AG04450 (cell line): ENCODE measurements around the gene LRWD1. TPM values are rescaled to one million over a fixed set of nuclear protein-coding genes. Genes with fewer than 3 reads are reported as not detected.
"Not testable (repeated sequence)": the region's sequence is repeated elsewhere in the genome, so short reads cannot be mapped to it uniquely, and the experiment has no call there.

Experiments used
- CTCF ChIA-PET: fragments of 300-600, 350-600 bp; formaldehyde crosslinking; extraction: SDS; loops from one replicate; lab custom pipeline; 2022; ENCODE audit warnings: antibody characterized with exemption, inconsistent platforms; lab: Charles Lee
- POLR2A ChIA-PET: fragments of 350-600 bp; formaldehyde crosslinking; extraction: SDS; loops from one replicate; lab custom pipeline; 2021; ENCODE audit warnings: antibody characterized with exemption, inconsistent platforms; lab: Yijun Ruan, JAX
- DNase-seq: peaks from one replicate; pipeline ENCODE4 v3.0.0-alpha.2; 2011; ENCODE audit warnings: low read depth, low spot score
- H3K27ac ChIP-seq: one replicate; pipeline ENCODE4 v1.5.1; 2012; ENCODE audit warnings: low read depth, low read length, control low read depth
- H3K27me3 ChIP-seq: one replicate; pipeline ENCODE4 v1.6.0; 2012; ENCODE audit warnings: low read length; ENCODE audit not compliant: control insufficient read depth, insufficient read depth
- H3K4me3 ChIP-seq: 2 replicates; pipeline ENCODE4 v1.5.1; 2011; ENCODE audit warnings: mild to moderate bottlenecking, low read depth, low read length, control low read depth
- H3K9me3 ChIP-seq: 2 replicates; pipeline ENCODE4 v1.5.1; 2012; ENCODE audit warnings: low read length; ENCODE audit not compliant: control insufficient read depth, insufficient read depth
- CTCF ChIP-seq: IDR thresholded peaks from 2 replicates; pipeline ENCODE4 v1.5.1; 2011; ENCODE audit warnings: low read depth, low read length, control low read depth, inconsistent platforms
- polyA plus RNA-seq: library from polyadenylated mRNA; depleted of rRNA; stranded (reverse); fragments of >200 nt; gene quantifications from 2 replicates; pipeline ENCODE4 v1.2.3, GENCODE V29; 2011

Gene LRWD1
- polyA plus RNA-seq, 1 experiment: 9.2 TPM

DNA sequence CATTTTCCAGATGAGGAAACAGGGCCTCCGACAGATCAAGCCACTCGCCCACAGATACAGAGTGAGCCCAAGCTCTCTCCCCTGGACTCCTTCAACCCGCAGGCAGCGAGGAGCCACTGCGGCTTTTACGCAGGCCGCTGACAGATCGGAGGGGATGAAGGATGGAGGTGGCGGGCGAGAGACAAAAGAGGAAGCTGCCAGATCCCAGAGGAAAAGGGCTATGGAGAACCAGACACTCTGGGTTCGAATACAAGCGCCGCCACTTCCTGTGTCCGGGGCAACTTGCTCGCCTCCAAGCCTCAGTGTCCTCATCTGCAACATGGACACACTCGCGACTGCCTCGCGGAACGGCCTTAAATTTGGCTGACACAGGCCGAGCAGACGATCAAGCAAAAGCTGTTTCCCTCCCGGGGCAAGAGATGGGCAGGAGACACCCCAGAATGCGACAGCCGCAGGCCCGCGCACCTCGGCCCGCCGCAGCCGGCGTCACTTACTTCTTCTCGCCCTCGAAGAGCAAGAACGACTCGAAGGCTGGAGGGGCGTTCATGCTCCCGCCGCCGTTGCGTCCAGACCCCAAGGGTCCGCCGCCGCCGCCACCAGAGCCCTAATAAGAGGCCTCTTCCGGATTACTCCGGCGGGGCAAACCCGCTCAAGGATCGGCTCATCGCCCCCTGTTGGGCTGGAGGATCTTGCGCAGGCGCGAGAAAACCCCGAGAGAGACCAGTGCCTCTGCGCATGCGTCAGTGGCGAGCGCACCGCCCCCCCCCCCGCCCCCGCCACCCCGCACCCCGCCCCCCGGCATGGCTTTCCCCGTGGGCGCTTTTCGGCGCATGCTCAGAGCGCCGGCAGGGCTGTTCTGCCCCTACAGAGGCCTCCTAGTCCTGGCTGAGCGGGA, 13.8 kb downstream of the LRWD1 start, which contains the start of gene POLR2J:
POLR2J (minus strand) TSS at position 609 of the 895 bp plus-strand sequence; CDS start at position 547, 62 bp downstream.
- peak; percentile 59 for DNase-seq
- peak; percentile 39 for TF ChIP-seq CTCF
- H3K27me3 ChIP-seq, H3K27ac ChIP-seq, H3K9me3 ChIP-seq, CTCF ChIA-PET, POLR2A ChIA-PET: not testable (repeated sequence)
- H3K4me3 ChIP-seq: peak within 1 kb of the TSS; percentile 50

DNA sequence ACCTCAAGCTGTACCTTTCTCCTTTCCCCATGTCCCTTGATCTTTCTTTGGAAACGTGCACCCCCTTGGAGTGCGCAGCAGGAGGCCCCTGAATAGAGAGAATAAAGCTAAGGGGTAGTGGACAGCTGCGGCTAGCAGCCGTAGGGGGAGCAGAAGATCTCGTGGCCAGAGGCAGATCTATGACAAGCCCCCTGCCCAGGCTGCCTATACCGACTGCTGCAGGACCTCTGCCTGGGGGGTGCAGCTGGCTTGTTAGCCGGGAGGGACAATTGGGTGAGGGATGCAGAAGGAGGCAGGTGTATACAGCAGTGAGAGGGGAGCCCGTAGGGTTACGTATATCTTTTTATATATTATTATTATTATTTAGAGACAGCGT, 14.4 kb downstream of the LRWD1 start:
- H3K4me3 ChIP-seq, H3K27ac ChIP-seq, POLR2A ChIA-PET, H3K9me3 ChIP-seq, H3K27me3 ChIP-seq, DNase-seq: not testable (repeated sequence)
- CTCF ChIA-PET: interaction anchor here (1.1 kb wide), 1 partner anchor 29 kb away, joined by 3 read pairs; no protein-coding TSS in a partner anchor

GRCh38 chr7:102479982-102480637, 15.3 kb downstream of the LRWD1 start:
- H3K4me3 ChIP-seq, H3K9me3 ChIP-seq, H3K27me3 ChIP-seq, DNase-seq, H3K27ac ChIP-seq, POLR2A ChIA-PET: not testable (repeated sequence)
- CTCF ChIA-PET: interaction anchor here (1.1 kb wide), 1 partner anchor 30 kb away, joined by 3 read pairs; no protein-coding TSS in a partner anchor
- TF ChIP-seq CTCF: peak; percentile 51

- H3K27ac ChIP-seq, H3K4me3 ChIP-seq, H3K27me3 ChIP-seq, DNase-seq, H3K9me3 ChIP-seq, CTCF ChIA-PET, POLR2A ChIA-PET: not testable (repeated sequence)
These were observed 17.2 kb downstream of the LRWD1 start for GRCh38 chr7:102481962-102482361.

DNA sequence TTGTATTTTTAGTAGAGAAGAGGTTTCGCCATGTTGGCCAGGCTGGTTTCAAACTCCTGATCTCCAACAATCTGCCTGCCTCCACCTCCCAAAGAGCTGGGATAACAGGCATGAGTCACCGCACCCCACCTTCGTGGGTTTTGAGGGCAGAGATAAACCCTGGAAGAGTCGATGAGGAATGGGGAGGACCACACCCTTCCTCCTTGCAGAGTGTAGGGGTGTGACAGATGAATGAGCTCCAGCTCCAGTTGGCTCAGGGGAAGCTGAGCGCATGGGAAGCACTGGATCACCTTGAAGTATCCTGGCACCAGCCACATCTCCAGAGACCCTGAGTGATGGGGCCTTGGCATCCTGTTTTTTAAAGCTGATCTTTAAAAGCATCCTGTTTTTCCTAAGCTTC, 19.5 kb downstream of the LRWD1 start:
- H3K9me3 ChIP-seq, CTCF ChIA-PET, H3K27me3 ChIP-seq, H3K4me3 ChIP-seq, DNase-seq, H3K27ac ChIP-seq, POLR2A ChIA-PET: not testable (repeated sequence)

DNA sequence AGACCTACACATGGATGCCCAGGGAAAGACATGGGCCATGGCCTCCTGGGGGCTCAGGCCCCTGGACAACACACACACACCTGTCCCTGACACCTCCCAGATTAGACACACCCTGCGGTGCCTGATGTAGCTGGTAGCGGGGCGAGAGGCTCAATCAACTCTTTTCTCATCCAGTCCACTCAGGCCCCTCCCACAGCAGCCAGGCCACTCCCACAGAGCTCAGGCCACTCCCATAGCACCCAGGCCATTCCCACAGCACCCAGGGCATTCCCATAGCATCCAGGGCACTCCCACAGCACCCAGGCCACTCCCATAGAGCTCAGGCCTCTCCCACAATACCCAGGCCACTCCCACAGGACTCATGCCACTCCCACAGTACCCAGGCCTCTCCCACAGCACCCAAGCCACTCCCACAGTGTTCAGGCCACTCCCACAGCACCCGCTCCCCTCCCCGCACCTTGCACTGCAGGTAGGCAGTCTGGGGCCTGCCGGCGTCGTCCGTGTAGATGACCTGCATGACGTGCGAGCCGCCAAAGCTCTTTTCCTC, 25.8 kb downstream of the LRWD1 start:
- H3K9me3 ChIP-seq, H3K27ac ChIP-seq, H3K4me3 ChIP-seq, POLR2A ChIA-PET, H3K27me3 ChIP-seq, DNase-seq, CTCF ChIA-PET: not testable (repeated sequence)

DNA sequence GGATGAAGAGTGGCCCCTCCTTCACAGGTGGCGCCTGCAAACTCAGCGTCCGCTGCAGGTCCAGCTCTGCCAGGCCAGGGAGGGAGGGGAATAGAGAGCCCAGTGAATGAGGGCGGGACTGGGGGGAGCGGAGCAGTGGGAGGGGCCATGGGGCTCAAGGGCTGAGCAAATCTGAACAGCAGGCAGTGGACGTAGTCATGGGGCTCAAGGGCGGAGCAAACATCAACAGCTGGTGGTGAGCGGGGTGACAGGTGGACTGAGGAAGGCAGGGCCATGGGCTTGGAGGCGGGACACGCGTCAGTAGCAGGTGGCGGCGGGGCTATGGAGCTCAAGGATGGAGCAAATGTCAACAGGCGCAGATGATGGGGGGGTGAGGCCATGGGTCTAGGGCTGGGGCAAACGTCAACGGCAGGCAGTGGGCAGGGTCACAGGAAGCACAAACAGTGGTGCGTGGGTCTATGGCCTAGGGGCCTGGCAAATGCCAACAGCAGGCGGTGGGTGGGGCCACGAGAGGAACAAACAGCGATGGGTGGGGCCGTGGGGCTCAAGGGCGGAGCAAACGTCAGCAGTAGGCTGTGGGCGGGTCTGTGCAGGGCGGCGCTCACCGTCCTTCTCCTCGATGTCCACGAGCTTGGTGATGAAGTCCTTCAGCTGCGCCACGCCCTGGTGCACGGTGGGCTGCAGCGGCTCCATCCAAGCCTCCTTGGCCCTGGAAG, 28.6 kb downstream of the LRWD1 start:
- H3K4me3 ChIP-seq, H3K9me3 ChIP-seq, CTCF ChIA-PET, POLR2A ChIA-PET, DNase-seq, H3K27me3 ChIP-seq, H3K27ac ChIP-seq: not testable (repeated sequence)

GRCh38 chr7:102494026-102494425, 29.2 kb downstream of the LRWD1 start:
- CTCF ChIA-PET, POLR2A ChIA-PET: not testable (repeated sequence)

GRCh38 chr7:102494473-102495149, 29.8 kb downstream of the LRWD1 start:
- H3K27ac ChIP-seq, CTCF ChIA-PET, H3K27me3 ChIP-seq, POLR2A ChIA-PET, DNase-seq, H3K4me3 ChIP-seq, H3K9me3 ChIP-seq: not testable (repeated sequence)

More at GRCh38 chr7:102494026-102494425, 29.2 kb downstream of the LRWD1 start:
- H3K4me3 ChIP-seq, H3K27ac ChIP-seq, H3K27me3 ChIP-seq, DNase-seq, H3K9me3 ChIP-seq: not testable (repeated sequence)
